Mesothelial cell of epicardium (in vitro differentiated cells): ENCODE results near the gene MARK4. TPM values are rescaled to one million over a fixed set of nuclear protein-coding genes. Genes with fewer than 3 reads are reported as not detected.

ENCODE experiments used
- DNase-seq, 2 experiments: peaks; one replicate each; pipeline ENCODE4 v3.0.0; 2021; ENCODE audit warnings: low spot score in 2 of 2; ENCODE audit not compliant: unreplicated experiment in 2 of 2
- H3K27ac Mint-ChIP-seq: 2 replicates; pipeline ENCODE4 v1.8.0; 2021; ENCODE audit warnings: mixed read lengths
- H3K27me3 Mint-ChIP-seq: 2 replicates; pipeline ENCODE4 v1.8.0; 2021; ENCODE audit warnings: low read depth, mixed read lengths
- H3K36me3 Mint-ChIP-seq: 2 replicates; pipeline ENCODE4 v1.8.0; 2021; ENCODE audit warnings: mixed read lengths
- H3K4me1 Mint-ChIP-seq: 2 replicates; pipeline ENCODE4 v1.8.0; 2021; ENCODE audit warnings: mixed read lengths
- H3K4me3 Mint-ChIP-seq: 2 replicates; pipeline ENCODE4 v1.8.0; 2021; ENCODE audit warnings: mild to moderate bottlenecking, moderate library complexity, mixed read lengths
- H3K9me3 Mint-ChIP-seq: 2 replicates; pipeline ENCODE4 v1.8.0; 2021; ENCODE audit warnings: mixed read lengths
- CTCF ChIP-seq: fragments of 200-600 bp; sonication (generic); IDR thresholded peaks from one replicate; pipeline ENCODE4 v1.5.0; 2021; ENCODE audit warnings: antibody characterized with exemption; ENCODE audit not compliant: unreplicated experiment
- total RNA-seq: library from RNA; stranded (reverse); gene quantifications from 3 replicates; pipeline ENCODE4 v1.2.1, GENCODE V29; 2021

MARK4 gene
- total RNA-seq, 1 donor from 2014 or later: 63.7 TPM

GRCh38 chr19:45345506-45345860 is 94.4 kb downstream of the MARK4 start:
- Mint-ChIP-seq H3K27ac (no peak overlapping the region), H3K27me3 (peaks cover 20% of the 10 kb centered on the region), H3K4me3 (no peak overlapping the region), H3K9me3 (no peaks in the 10 kb centered on the region), H3K4me1 (peaks cover 3% of the 10 kb centered on the region), H3K36me3 (peaks cover 8% of the 10 kb centered on the region)
- DNase-seq: no peak
- TF ChIP-seq CTCF: no peak

- no peak for DNase-seq
- no peak for TF ChIP-seq CTCF
- H3K4me1 Mint-ChIP-seq: peaks cover 3% of the 10 kb centered on the region
Measured at GRCh38 chr19:45346449-45346848, 95.4 kb downstream of the MARK4 start.

GRCh38 chr19:45347570-45348366 is 96.7 kb downstream of the MARK4 start:
- Mint-ChIP-seq H3K9me3 (no peaks in the 10 kb centered on the region), H3K27me3 (peaks cover 20% of the 10 kb centered on the region), H3K27ac (no peak overlapping the region), H3K4me3 (no peak overlapping the region), H3K4me1 (peaks cover 3% of the 10 kb centered on the region), H3K36me3 (peaks cover 10% of the 10 kb centered on the region)
- TF ChIP-seq CTCF: no peak
- no peak for DNase-seq

More at GRCh38 chr19:45346449-45346848, 95.4 kb downstream of the MARK4 start:
- Mint-ChIP-seq H3K9me3 (no peaks in the 10 kb centered on the region), H3K27ac (no peak overlapping the region), H3K27me3 (peaks cover 20% of the 10 kb centered on the region), H3K4me3 (no peak overlapping the region), H3K36me3 (peaks cover 10% of the 10 kb centered on the region)

- no peak for TF ChIP-seq CTCF
- H3K27me3 Mint-ChIP-seq: peaks cover 19% of the 10 kb centered on the region
- DNase-seq: no peak
- no peak overlapping the region for H3K4me3 Mint-ChIP-seq
- H3K9me3 Mint-ChIP-seq: no peaks in the 10 kb centered on the region
- no peak overlapping the region for H3K27ac Mint-ChIP-seq
- H3K36me3 Mint-ChIP-seq: peaks cover 14% of the 10 kb centered on the region
- H3K4me1 Mint-ChIP-seq: peaks cover 3% of the 10 kb centered on the region
Measured at GRCh38 chr19:45348367-45349125, 97.5 kb downstream of the MARK4 start.

GRCh38 chr19:45349126-45349415 is 98.0 kb downstream of the MARK4 start:
- peaks cover 3% of the 10 kb centered on the region for H3K4me1 Mint-ChIP-seq
- no peaks in the 10 kb centered on the region for H3K9me3 Mint-ChIP-seq
- H3K36me3 Mint-ChIP-seq: peaks cover 15% of the 10 kb centered on the region
- H3K27me3 Mint-ChIP-seq: peaks cover 17% of the 10 kb centered on the region
- H3K4me3 Mint-ChIP-seq: no peak overlapping the region
- no peak for TF ChIP-seq CTCF
- no peak overlapping the region for H3K27ac Mint-ChIP-seq
- no peak for DNase-seq
